HL-60 (cell line): ENCODE results near the gene SPIRE2.

ENCODE experiments used
- CTCF ChIP-seq: IDR thresholded peaks from one replicate; pipeline ENCODE4 v1.5.1; 2011; ENCODE audit warnings: low read length, control low read depth, inconsistent platforms; ENCODE audit not compliant: insufficient read depth
- POLR2AphosphoS5 ChIP-seq: IDR thresholded peaks from 2 replicates; pipeline ENCODE4 v1.6.1; 2012; ENCODE audit warnings: low read depth
- SPI1 ChIP-seq: IDR thresholded peaks from 2 replicates; pipeline ENCODE4 v1.6.1; 2012; ENCODE audit warnings: low read depth, mild to moderate bottlenecking, borderline replicate concordance

GRCh38 chr16:89892055-89892630 lies 63.9 kb downstream of the SPIRE2 start:
- TF ChIP-seq CTCF (no peak), POLR2AphosphoS5 (no peak), SPI1 (no peak)
